Fibroblast of pulmonary artery (primary cell): ENCODE data around the gene CD24.

Experiments used
- DNase-seq: peaks from one replicate; pipeline ENCODE4 v3.0.0-alpha.2; 2010; ENCODE audit warnings: low read depth
- H3K4me3 ChIP-seq: replicated peaks from 2 replicates; pipeline ENCODE4 v1.5.1; 2011; ENCODE audit warnings: low read depth, mild to moderate bottlenecking, control low read depth, low read length, moderate library complexity
- CTCF ChIP-seq: IDR thresholded peaks from 2 replicates; pipeline ENCODE4 v1.5.1; 2011; ENCODE audit warnings: mild to moderate bottlenecking, control low read depth, low read length, inconsistent platforms; ENCODE audit errors: missing control alignments

Gene CD24

GRCh38 chr6:106961801-106962200 is 12.7 kb downstream of the CD24 start:
- TF ChIP-seq CTCF, result no peak
- no peak overlapping the region for H3K4me3 ChIP-seq
- no peak for DNase-seq

- no peak for TF ChIP-seq CTCF
- no peak for DNase-seq
- no peak overlapping the region for H3K4me3 ChIP-seq
Observed at GRCh38 chr6:106961136-106961535, 13.4 kb downstream of the CD24 start.

- no peak for TF ChIP-seq CTCF
- H3K4me3 ChIP-seq, result no peak overlapping the region
- no peak for DNase-seq
Observed at GRCh38 chr6:106959985-106960384, 14.5 kb downstream of the CD24 start.

- H3K4me3 ChIP-seq, result no peak overlapping the region
- no peak for DNase-seq
- no peak for TF ChIP-seq CTCF
Observed at GRCh38 chr6:106939848-106940247, 34.7 kb downstream of the CD24 start.

- no peak overlapping the region for H3K4me3 ChIP-seq
- no peak for DNase-seq
Observed at GRCh38 chr6:106939208-106939607, 35.3 kb downstream of the CD24 start.

GRCh38 chr6:106927531-106928398 is 46.8 kb downstream of the CD24 start:
- peak; percentile 52 for DNase-seq
- no peak overlapping the region for H3K4me3 ChIP-seq
- no peak for TF ChIP-seq CTCF

More at GRCh38 chr6:106939208-106939607, 35.3 kb downstream of the CD24 start:
- TF ChIP-seq CTCF, result no peak

- H3K4me3 ChIP-seq, result no peak overlapping the region
- no peak for TF ChIP-seq CTCF
- no peak for DNase-seq
Observed at GRCh38 chr6:106925948-106926347, 48.6 kb downstream of the CD24 start.
